ENCODE measurements around the gene ADGRB3. TPM values are rescaled to one million over a fixed set of nuclear protein-coding genes. Genes with fewer than 3 reads are reported as not detected.

The ADGRB3 gene
- polyA plus RNA-seq, 1 of the 3 experiments (the other 2 are of a cell fraction), result 0.12 TPM

- TF ChIP-seq TCF12 (IDR thresholded peaks at IDR 0.05) (peak; percentile 27; the same call in 1 of the 2 replicates), NFIC (IDR thresholded peaks at IDR 0.05; ENCODE audit: borderline replicate concordance) (no peak)
- H2AFZ ChIP-seq (ENCODE audit: low read depth), result no peak overlapping the region
Observed at GRCh38 chr6:69366831-69367230, 731.7 kb downstream of the ADGRB3 start.

GRCh38 chr6:69368613-69369012, 733.5 kb downstream of the ADGRB3 start:
- Histone ChIP-seq H4K20me1 (ENCODE audit: insufficient read depth) (no peaks in the 10 kb centered on the region), H3K27ac (ENCODE audit: low read depth in 2 of 2, low read length in 1 of 2) (no peak overlapping the region), H3K9me3 (no peaks in the 10 kb centered on the region), H3F3A (replicated peaks; ENCODE audit: insufficient read depth) (no peaks in the 10 kb centered on the region), H3K4me2 (no peak overlapping the region), H3K4me1 (ENCODE audit: control insufficient read depth in 1 of 2, insufficient read depth in 2 of 2, low read depth in 1 of 2, low read length in 1 of 2) (peaks cover 0 to 4% of the 10 kb centered on the region in 2 experiments; a peak in 2 of 4 replicates), H3K27me3 (ENCODE audit: insufficient read depth) (no peaks in the 10 kb centered on the region), H3K36me3 (replicated peaks in 1 of 2; ENCODE audit: control insufficient read depth in 1 of 2, insufficient read depth in 2 of 2, low read length in 1 of 2) (no peaks in the 10 kb centered on the region), H3K4me3 (ENCODE audit: low read depth in 2 of 2, low read length in 1 of 2) (no peak overlapping the region), H3K79me2 (ENCODE audit: insufficient read depth) (no peaks in the 10 kb centered on the region), H3K9me2 (no peaks in the 10 kb centered on the region), H2AFZ (ENCODE audit: low read depth) (no peak overlapping the region), H3K9ac (no peak overlapping the region)
- TF ChIP-seq FOSL2 (IDR thresholded peaks at IDR 0.05; ENCODE audit: borderline replicate concordance, low read depth) (no peak), CHD2 (IDR thresholded peaks at IDR 0.05; ENCODE audit: low read length, partially characterized antibody) (no peak), TEAD4 (IDR thresholded peaks at IDR 0.05; ENCODE audit: borderline replicate concordance, insufficient read depth) (no peak), ELF1 (IDR thresholded peaks at IDR 0.05) (no peak), GATA2 (CRISPR knock-in tag; IDR thresholded peaks at IDR 0.05) (no peak), RXRA (IDR thresholded peaks at IDR 0.05; ENCODE audit: borderline replicate concordance, low read depth) (no peak)
- TF ChIP-seq, protein P1, sequence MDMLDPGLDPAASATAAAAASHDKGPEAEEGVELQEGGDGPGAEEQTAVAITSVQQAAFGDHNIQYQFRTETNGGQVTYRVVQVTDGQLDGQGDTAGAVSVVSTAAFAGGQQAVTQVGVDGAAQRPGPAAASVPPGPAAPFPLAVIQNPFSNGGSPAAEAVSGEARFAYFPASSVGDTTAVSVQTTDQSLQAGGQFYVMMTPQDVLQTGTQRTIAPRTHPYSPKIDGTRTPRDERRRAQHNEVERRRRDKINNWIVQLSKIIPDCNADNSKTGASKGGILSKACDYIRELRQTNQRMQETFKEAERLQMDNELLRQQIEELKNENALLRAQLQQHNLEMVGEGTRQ (IDR thresholded peaks at IDR 0.05; ENCODE audit: borderline replicate concordance, low read depth, low read length), result no peak
- 27% methylated on average over 1 of the region's 1 CpG for WGBS (ENCODE audit: low lambda C conversion rate)
- no peak for DNase-seq
- ChIA-PET CTCF (no interaction called here), POLR2A (no interaction called here)

More at GRCh38 chr6:69366831-69367230, 731.7 kb downstream of the ADGRB3 start:
- Histone ChIP-seq H3K9me3 (no peaks in the 10 kb centered on the region), H3K4me2 (no peak overlapping the region), H3K36me3 (replicated peaks in 1 of 2; ENCODE audit: control insufficient read depth in 1 of 2, insufficient read depth in 2 of 2, low read length in 1 of 2) (no peaks in the 10 kb centered on the region), H3K9me2 (no peaks in the 10 kb centered on the region), H3K9ac (no peak overlapping the region), H3K79me2 (ENCODE audit: insufficient read depth) (no peaks in the 10 kb centered on the region), H3K4me3 (ENCODE audit: low read depth in 2 of 2, low read length in 1 of 2) (no peak overlapping the region), H3K27ac (ENCODE audit: low read depth in 2 of 2, low read length in 1 of 2) (no peak overlapping the region), H3K4me1 (ENCODE audit: control insufficient read depth in 1 of 2, insufficient read depth in 2 of 2, low read depth in 1 of 2, low read length in 1 of 2) (peaks cover 0 to 4% of the 10 kb centered on the region in 2 experiments; a peak in 2 of 4 replicates), H3K27me3 (ENCODE audit: insufficient read depth) (no peaks in the 10 kb centered on the region), H3F3A (replicated peaks; ENCODE audit: insufficient read depth) (no peaks in the 10 kb centered on the region), H4K20me1 (ENCODE audit: insufficient read depth) (no peaks in the 10 kb centered on the region)
- ChIA-PET POLR2A (no interaction called here), CTCF (no interaction called here)
- DNase-seq, result no peak
- 4% methylated on average over 1 of the region's 1 CpG for WGBS (ENCODE audit: low lambda C conversion rate)

DNA sequence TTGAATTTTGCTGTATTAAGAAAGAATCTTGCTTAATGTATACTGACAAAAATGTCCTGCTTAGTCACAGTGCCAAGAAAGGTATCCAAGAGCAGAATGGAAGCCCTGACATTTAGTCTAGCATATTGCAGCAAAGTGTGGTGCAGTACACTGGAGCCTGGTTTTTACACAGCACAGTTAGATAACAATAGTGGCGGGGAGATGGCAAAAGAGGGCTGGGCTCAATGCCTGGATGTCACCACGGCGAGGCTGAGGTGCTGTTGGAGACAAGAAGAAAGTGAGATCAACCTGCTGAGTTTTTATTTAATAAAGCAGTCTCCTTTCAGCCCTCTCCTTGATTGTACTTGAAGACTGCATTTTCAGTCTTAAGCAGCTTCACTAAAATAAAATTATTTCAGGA, 735.7 kb downstream of the ADGRB3 start:
- no peaks in the 10 kb centered on the region for H3K9me2 ChIP-seq
- H3K4me2 ChIP-seq, result no peak overlapping the region
- H3K4me1 ChIP-seq (ENCODE audit: control insufficient read depth in 1 of 2, insufficient read depth in 2 of 2, low read depth in 1 of 2, low read length in 1 of 2), result peaks cover 0 to 4% of the 10 kb centered on the region in 2 experiments; a peak in 2 of 4 replicates
- no peak overlapping the region for H3K9ac ChIP-seq
- H3K27me3 ChIP-seq (ENCODE audit: insufficient read depth), result no peaks in the 10 kb centered on the region
- ChIA-PET CTCF (interaction anchor here (0.7 kb wide), 1 partner anchor 605 kb away, joined by 3 read pairs; no protein-coding TSS in a partner anchor), POLR2A (no interaction called here)
- H3K27ac ChIP-seq (ENCODE audit: low read depth in 2 of 2, low read length in 1 of 2), result no peak overlapping the region
- H4K20me1 ChIP-seq (ENCODE audit: insufficient read depth), result no peaks in the 10 kb centered on the region
- no peak overlapping the region for H3K4me3 ChIP-seq (ENCODE audit: low read depth in 2 of 2, low read length in 1 of 2)
- no peaks in the 10 kb centered on the region for H3K9me3 ChIP-seq
- H3F3A ChIP-seq (replicated peaks; ENCODE audit: insufficient read depth), result no peaks in the 10 kb centered on the region
- no peaks in the 10 kb centered on the region for H3K36me3 ChIP-seq (replicated peaks in 1 of 2; ENCODE audit: control insufficient read depth in 1 of 2, insufficient read depth in 2 of 2, low read length in 1 of 2)
- TF ChIP-seq EZH2phosphoT487 (IDR thresholded peaks at IDR 0.05; ENCODE audit: borderline replicate concordance, low read depth) (no peak), TAF1 (IDR thresholded peaks at IDR 0.05; ENCODE audit: borderline replicate concordance, low read depth, low read length) (no peak), SMC3 (IDR thresholded peaks at IDR 0.05; ENCODE audit: low read depth, low read length) (no peak), SIN3A (IDR thresholded peaks at IDR 0.05; ENCODE audit: borderline replicate concordance, low read depth, low read length) (no peak), TEAD4 (IDR thresholded peaks at IDR 0.05; ENCODE audit: borderline replicate concordance, insufficient read depth) (no peak), MXI1 (IDR thresholded peaks at IDR 0.05; ENCODE audit: low read depth, low read length) (no peak), RFX5 (IDR thresholded peaks at IDR 0.05; ENCODE audit: low read length) (no peak), JUND (IDR thresholded peaks at IDR 0.05) (no peak), NFIC (IDR thresholded peaks at IDR 0.05; ENCODE audit: borderline replicate concordance) (no peak), REST (IDR thresholded peaks at IDR 0.05; ENCODE audit: low read depth, low read length) (no peak), FOXJ3 (CRISPR knock-in tag; IDR thresholded peaks at IDR 0.05) (no peak)
- no peak overlapping the region for H2AFZ ChIP-seq (ENCODE audit: low read depth)
- H3K79me2 ChIP-seq (ENCODE audit: insufficient read depth), result no peaks in the 10 kb centered on the region
- DNase-seq, result no peak
- WGBS (ENCODE audit: low lambda C conversion rate), result 51% methylated on average over 3 of the region's 3 CpGs
